Heart right ventricle (tissue), 16 donors: ENCODE measurements around the gene WRNIP1. TPM values are rescaled to one million over a fixed set of nuclear protein-coding genes. Genes with fewer than 3 reads are reported as not detected.

Experiments used
- ATAC-seq, 8 donors: fragments of 200-7000 bp; cut with Tn5 transposase; one replicate each; pipeline ENCODE4 v1.9.1; 2020; ENCODE audit warnings: mild to moderate bottlenecking in 8 of 8, moderate library complexity in 8 of 8, moderate number of reproducible peaks in 1 of 8
- DNase-seq, 2 donors: peaks; one replicate each; pipeline ENCODE4 v3.0.0-alpha.2; 2020
- H3K27ac ChIP-seq, 10 donors: fragments of 200-600 bp; sonication (generic) in 2 of 10; one replicate each; pipeline versions ENCODE4 v1.5.0 to v1.8.0; 2020 to 2022; ENCODE audit warnings: mild to moderate bottlenecking in 3 of 10
- H3K27me3 ChIP-seq, 7 donors: fragments of 200-600 bp; one replicate each; pipeline ENCODE4 v1.8.0; 2021 to 2022; ENCODE audit warnings: mild to moderate bottlenecking in 2 of 7
- H3K36me3 ChIP-seq, 9 donors: fragments of 200-600 bp; sonication (generic) in 1 of 9; one replicate each; pipeline versions ENCODE4 v1.5.0 to v1.8.0; 2020 to 2022; ENCODE audit warnings: mild to moderate bottlenecking in 2 of 9
- H3K4me1 ChIP-seq, 9 donors: fragments of 200-600 bp; sonication (generic) in 1 of 9; one replicate each; pipeline versions ENCODE4 v1.5.0 to v1.8.0; 2020 to 2022; ENCODE audit warnings: mild to moderate bottlenecking in 4 of 9
- H3K4me3 ChIP-seq, 10 donors: fragments of 200-600 bp; sonication (generic) in 2 of 10; one replicate each; pipeline versions ENCODE4 v1.5.0 to v1.8.0; 2020 to 2022; ENCODE audit warnings: mild to moderate bottlenecking in 7 of 10, moderate library complexity in 2 of 10
- H3K9me3 ChIP-seq, 11 donors: fragments of 200-600 bp in 10 of 11; sonication (generic) in 2 of 11; one replicate each; pipeline versions ENCODE4 v1.5.0 to v1.8.0; 2013 to 2022; ENCODE audit warnings: mild to moderate bottlenecking in 2 of 11, control low read depth in 1 of 11, moderate library complexity in 1 of 11
- CTCF ChIP-seq, 9 donors: fragments of 200-600 bp; sonication (generic) in 2 of 9; IDR thresholded peaks; one replicate each; pipeline versions ENCODE4 v1.5.0 to v1.8.0; 2021 to 2022; ENCODE audit warnings: antibody characterized with exemption in 9 of 9, mild to moderate bottlenecking in 5 of 9, moderate library complexity in 1 of 9
- WGBS, 2 donors: extraction: QIAGEN DNeasy Blood & Tissue Kit; methylation state at CpG; one replicate each; pipeline ENCODE4 v1.1.7; 2013; ENCODE audit warnings: inconsistent platforms in 1 of 2; 5-methylcytosine and 5-hydroxymethylcytosine counted together
- intact Hi-C, 10 donors: fragments of 100-400 bp; cut with DNase I; formaldehyde crosslinking; loops; one replicate each; pipeline versions ENCODE4 v1.11.1 to v1.14.2; 2022
- polyA plus RNA-seq, 2 donors: library from polyadenylated mRNA; stranded (reverse); fragments of 200-250 nt; gene quantifications; one replicate each; pipeline ENCODE4 v1.2.3, GENCODE V29; 2013
- total RNA-seq, 10 donors: library from RNA; stranded (reverse); fragmentation: NEBNext Ultra II Directional in 3 of 10; extraction: Animal tissue kit (Norgen Biotek cat#: 25700) in 3 of 10; gene quantifications; one replicate each; pipeline versions ENCODE4 v1.2.1 to v1.2.4, GENCODE V29; 2021 to 2023
- donor health status: Arrhythmogenic right ventricular cardiomyopathy.
- donor health status: ischemic (EF 13 %, LVEDD 7.1; RV severe dilation, severe dysfunction).
- donor health status: healthy with polysubstance abuse.
- donor health status: DM: no; HTN: yes; CAD: no.
- donor health status: DM: no; HTN: no; CAD: no.
- donor health status: ischemic (EF 25% LVEDD 6.9; RV normal size, moderate dysfunction).
- donor health status: ischemic (EF 25% LVEDD 5.7; RV mildly dilated, moderate dysfunction).
- donor health status: healthy.
- donor health status: DM: yes; HTN: yes; CAD: no.
- donor health status: Ischemic cardiomyopathy.
- donor health status: ischemic (EF 35%, LVEDD 5.7; RV mildly dilated, moderate dysfunction).
- donor health status: nonischemic (EF 11% LVEDD 7.7; RV severe dilation, severe dysfunction).
- donor health status: DM: yes; HTN: yes; CAD: no.
- donor health status: PGD.
- donor health status: ischemic (EF 29% LVEDD 5.4; RV normal size, mild dysfunction).
- donor health status: nonischemic (EF 23%, LVEDD 6.1; RV moderate dilation, normal function).

Gene WRNIP1
- total and polyA plus RNA-seq, 12 donors: 29.7 to 44.9 (median 35.6) TPM

GRCh38 chr6:2765896-2766766 lies 938 bp downstream of the WRNIP1 start:
- intact Hi-C loops: loop anchor here in 1 of 10 donors (5.0 kb wide), 1 partner anchor 221 kb away; no protein-coding TSS in a partner anchor
- 0% methylated on average over 74 to 91 of the region's 91 CpGs for WGBS, 2 donors
- Histone ChIP-seq H3K9me3 (no peaks in the 10 kb centered on the region), H3K36me3 (peaks cover 0 to 13% (median 0%) of the 10 kb centered on the region in 9 donors), H3K4me1 (peaks cover 2 to 60% (median 48%) of the 10 kb centered on the region in 9 donors), H3K4me3 (peak overlapping the region; percentile 69 to 94 (median 88)), H3K27ac (peak overlapping the region; percentile 91 to 99 (median 97)), H3K27me3 (no peaks in the 10 kb centered on the region)
- DNase-seq (peak; percentile 46 to 61), ATAC-seq (peak in 7 of 8 donors; percentile 0 to 42 (median 8))
- no peak for TF ChIP-seq CTCF (IDR thresholded peaks at IDR 0.05)

GRCh38 chr6:2766767-2767656 lies 1.8 kb downstream of the WRNIP1 start:
- ATAC-seq: no peak
- peaks cover 0 to 22% (median 0%) of the 10 kb centered on the region in 9 donors for H3K36me3 ChIP-seq
- no peaks in the 10 kb centered on the region for H3K27me3 ChIP-seq
- peak overlapping the region in 9 of 10 donors; percentile 91 to 99 (median 97) for H3K27ac ChIP-seq
- WGBS, 2 donors: 3% methylated on average over 13 of the region's 13 CpGs
- intact Hi-C loops: loop anchor here in 1 of 10 donors (5.0 kb wide), 1 partner anchor 220 kb away; no protein-coding TSS in a partner anchor
- peaks cover 2 to 64% (median 55%) of the 10 kb centered on the region in 9 donors for H3K4me1 ChIP-seq
- H3K9me3 ChIP-seq: no peaks in the 10 kb centered on the region
- DNase-seq: no peak
- peak overlapping the region; percentile 69 to 94 (median 88) for H3K4me3 ChIP-seq
- peak in 1 of 9 donors; percentile 5 for TF ChIP-seq CTCF (IDR thresholded peaks at IDR 0.05)

GRCh38 chr6:2767657-2768524 lies 2.7 kb downstream of the WRNIP1 start:
- 29 to 35% methylated on average over 9 of the region's 9 CpGs for WGBS, 2 donors
- H3K27ac ChIP-seq: peak overlapping the region in 9 of 10 donors; percentile 21 to 97 (median 94)
- TF ChIP-seq CTCF (IDR thresholded peaks at IDR 0.05): no peak
- DNase-seq: no peak
- intact Hi-C loops: loop anchor here in 1 of 10 donors (5.0 kb wide), 1 partner anchor 219 kb away; no protein-coding TSS in a partner anchor
- no peaks in the 10 kb centered on the region for H3K9me3 ChIP-seq
- peaks cover 0 to 29% (median 0%) of the 10 kb centered on the region in 9 donors for H3K36me3 ChIP-seq
- H3K4me1 ChIP-seq: peaks cover 2 to 70% (median 62%) of the 10 kb centered on the region in 9 donors
- ATAC-seq: no peak
- peak overlapping the region in 9 of 10 donors; percentile 69 to 94 (median 89) for H3K4me3 ChIP-seq
- no peaks in the 10 kb centered on the region for H3K27me3 ChIP-seq
